SKM-1 treated with dmso at 0.1 percent for 144 hours (cell line): Measurements from ENCODE around the gene EVPLL.
"Not testable (repeated sequence)": the region's sequence is repeated elsewhere in the genome, so short reads cannot be mapped to it uniquely, and the experiment has no call there.

Source experiments
- DNase-seq: peaks from one replicate; lab custom pipeline; 2025; ENCODE audit not compliant: unreplicated experiment; lab: John Stamatoyannopoulos, UW

Gene EVPLL

DNA sequence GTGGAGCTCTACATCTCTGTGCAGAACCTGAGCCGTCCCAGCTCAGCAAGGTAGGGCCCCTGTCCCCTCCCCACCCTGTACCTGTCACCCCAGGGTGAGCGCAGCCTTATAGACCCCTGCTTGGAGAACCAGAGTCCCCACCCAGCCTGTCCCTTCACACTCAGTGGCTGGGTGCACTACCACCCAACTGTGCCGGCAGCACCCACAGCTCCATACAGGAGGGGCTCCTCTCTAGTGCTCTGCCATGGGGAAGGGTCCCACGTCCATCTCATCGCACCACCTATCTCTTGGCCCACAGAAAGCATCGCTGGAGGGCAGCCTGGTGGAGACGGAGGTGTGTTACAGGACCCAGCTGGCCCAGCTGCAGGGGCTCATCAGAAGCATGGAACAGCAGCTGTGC is 45.4 kb downstream of the EVPLL start:
- DNase-seq, result not testable (repeated sequence)

GRCh38 chr17:18425593-18425992 is 48.0 kb downstream of the EVPLL start:
- DNase-seq, result not testable (repeated sequence)

DNA sequence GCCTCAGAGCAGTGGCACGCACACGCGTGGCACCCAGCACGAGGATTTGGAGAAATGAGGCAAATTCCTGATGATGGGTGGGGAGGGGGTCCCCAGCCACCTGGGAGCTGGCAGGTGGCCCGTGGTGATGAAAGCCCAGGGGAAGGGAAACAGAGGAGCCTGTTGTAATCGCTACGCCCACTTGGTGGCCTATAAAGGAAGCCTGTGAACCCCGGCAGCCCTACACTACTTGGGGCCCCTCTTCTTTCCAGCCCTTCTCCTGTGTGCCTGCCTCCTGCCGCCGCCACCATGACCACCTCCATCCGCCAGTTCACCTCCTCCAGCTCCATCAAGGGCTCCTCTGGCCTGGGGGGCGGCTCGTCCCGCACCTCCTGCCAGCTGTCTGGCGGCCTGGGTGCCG is 49.1 kb downstream of the EVPLL start:
- DNase-seq, result not testable (repeated sequence)

- DNase-seq, result not testable (repeated sequence)
These were observed 54.6 kb downstream of the EVPLL start for GRCh38 chr17:18432206-18432605.
